ENCODE results near the gene ZNF609.
"Not testable (repeated sequence)": the region's sequence is repeated elsewhere in the genome, so short reads cannot be mapped to it uniquely, and the experiment has no call there.

DNA sequence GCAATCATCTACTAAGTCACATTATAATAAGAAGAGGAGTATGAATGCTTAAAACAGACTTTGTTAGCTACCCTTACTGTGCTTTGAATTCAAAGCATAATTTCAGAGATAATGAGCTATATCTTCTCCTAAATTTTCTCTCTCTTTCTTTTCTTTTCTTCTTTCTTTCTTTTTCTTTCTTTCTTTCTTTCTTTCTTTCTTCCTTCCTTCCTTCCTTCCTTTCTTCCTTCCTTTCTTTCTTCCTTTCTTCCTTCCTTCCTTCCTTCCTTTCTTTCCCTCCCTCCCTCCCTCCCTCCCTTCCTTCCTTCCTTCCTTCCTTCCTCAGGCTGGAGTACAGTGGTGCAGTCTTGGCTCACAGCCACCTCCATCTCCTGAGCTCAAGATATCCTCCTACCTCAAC lies 184.4 kb downstream of the ZNF609 start:
- TF ChIP-seq, protein P1, sequence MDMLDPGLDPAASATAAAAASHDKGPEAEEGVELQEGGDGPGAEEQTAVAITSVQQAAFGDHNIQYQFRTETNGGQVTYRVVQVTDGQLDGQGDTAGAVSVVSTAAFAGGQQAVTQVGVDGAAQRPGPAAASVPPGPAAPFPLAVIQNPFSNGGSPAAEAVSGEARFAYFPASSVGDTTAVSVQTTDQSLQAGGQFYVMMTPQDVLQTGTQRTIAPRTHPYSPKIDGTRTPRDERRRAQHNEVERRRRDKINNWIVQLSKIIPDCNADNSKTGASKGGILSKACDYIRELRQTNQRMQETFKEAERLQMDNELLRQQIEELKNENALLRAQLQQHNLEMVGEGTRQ (IDR thresholded peaks at IDR 0.05) = not testable (repeated sequence)
- TF ChIP-seq, protein P2, sequence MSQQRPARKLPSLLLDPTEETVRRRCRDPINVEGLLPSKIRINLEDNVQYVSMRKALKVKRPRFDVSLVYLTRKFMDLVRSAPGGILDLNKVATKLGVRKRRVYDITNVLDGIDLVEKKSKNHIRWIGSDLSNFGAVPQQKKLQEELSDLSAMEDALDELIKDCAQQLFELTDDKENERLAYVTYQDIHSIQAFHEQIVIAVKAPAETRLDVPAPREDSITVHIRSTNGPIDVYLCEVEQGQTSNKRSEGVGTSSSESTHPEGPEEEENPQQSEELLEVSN (IDR thresholded peaks at IDR 0.05; ENCODE audit: borderline replicate concordance, low read depth) = not testable (repeated sequence)
- TF ChIP-seq, protein P3, sequence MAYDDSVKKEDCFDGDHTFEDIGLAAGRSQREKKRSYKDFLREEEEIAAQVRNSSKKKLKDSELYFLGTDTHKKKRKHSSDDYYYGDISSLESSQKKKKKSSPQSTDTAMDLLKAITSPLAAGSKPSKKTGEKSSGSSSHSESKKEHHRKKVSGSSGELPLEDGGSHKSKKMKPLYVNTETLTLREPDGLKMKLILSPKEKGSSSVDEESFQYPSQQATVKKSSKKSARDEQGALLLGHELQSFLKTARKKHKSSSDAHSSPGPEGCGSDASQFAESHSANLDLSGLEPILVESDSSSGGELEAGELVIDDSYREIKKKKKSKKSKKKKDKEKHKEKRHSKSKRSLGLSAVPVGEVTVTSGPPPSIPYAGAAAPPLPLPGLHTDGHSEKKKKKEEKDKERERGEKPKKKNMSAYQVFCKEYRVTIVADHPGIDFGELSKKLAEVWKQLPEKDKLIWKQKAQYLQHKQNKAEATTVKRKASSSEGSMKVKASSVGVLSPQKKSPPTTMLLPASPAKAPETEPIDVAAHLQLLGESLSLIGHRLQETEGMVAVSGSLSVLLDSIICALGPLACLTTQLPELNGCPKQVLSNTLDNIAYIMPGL (CRISPR knock-in tag; IDR thresholded peaks at IDR 0.05; ENCODE audit: borderline replicate concordance) = not testable (repeated sequence)
- TF ChIP-seq, protein P4, sequence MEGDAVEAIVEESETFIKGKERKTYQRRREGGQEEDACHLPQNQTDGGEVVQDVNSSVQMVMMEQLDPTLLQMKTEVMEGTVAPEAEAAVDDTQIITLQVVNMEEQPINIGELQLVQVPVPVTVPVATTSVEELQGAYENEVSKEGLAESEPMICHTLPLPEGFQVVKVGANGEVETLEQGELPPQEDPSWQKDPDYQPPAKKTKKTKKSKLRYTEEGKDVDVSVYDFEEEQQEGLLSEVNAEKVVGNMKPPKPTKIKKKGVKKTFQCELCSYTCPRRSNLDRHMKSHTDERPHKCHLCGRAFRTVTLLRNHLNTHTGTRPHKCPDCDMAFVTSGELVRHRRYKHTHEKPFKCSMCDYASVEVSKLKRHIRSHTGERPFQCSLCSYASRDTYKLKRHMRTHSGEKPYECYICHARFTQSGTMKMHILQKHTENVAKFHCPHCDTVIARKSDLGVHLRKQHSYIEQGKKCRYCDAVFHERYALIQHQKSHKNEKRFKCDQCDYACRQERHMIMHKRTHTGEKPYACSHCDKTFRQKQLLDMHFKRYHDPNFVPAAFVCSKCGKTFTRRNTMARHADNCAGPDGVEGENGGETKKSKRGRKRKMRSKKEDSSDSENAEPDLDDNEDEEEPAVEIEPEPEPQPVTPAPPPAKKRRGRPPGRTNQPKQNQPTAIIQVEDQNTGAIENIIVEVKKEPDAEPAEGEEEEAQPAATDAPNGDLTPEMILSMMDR (IDR thresholded peaks at IDR 0.05) = not testable (repeated sequence)
- TF ChIP-seq POLR2A (IDR thresholded peaks at IDR 0.05; ENCODE audit: low read length); CHD2 (IDR thresholded peaks at IDR 0.05; ENCODE audit: low read length, partially characterized antibody); HEYL (CRISPR knock-in tag; IDR thresholded peaks at IDR 0.05); MYC (IDR thresholded peaks at IDR 0.05; ENCODE audit: borderline replicate concordance, low read length); NFE2L2 (conservative IDR thresholded peaks at IDR 0.05; ENCODE audit: low read length); KDM1A (IDR thresholded peaks at IDR 0.05; ENCODE audit: low read depth); SREBF2 (IDR thresholded peaks at IDR 0.05); CHD4 (IDR thresholded peaks at IDR 0.05; ENCODE audit: borderline replicate concordance): not testable (repeated sequence)
- TF ChIP-seq, protein P5, sequence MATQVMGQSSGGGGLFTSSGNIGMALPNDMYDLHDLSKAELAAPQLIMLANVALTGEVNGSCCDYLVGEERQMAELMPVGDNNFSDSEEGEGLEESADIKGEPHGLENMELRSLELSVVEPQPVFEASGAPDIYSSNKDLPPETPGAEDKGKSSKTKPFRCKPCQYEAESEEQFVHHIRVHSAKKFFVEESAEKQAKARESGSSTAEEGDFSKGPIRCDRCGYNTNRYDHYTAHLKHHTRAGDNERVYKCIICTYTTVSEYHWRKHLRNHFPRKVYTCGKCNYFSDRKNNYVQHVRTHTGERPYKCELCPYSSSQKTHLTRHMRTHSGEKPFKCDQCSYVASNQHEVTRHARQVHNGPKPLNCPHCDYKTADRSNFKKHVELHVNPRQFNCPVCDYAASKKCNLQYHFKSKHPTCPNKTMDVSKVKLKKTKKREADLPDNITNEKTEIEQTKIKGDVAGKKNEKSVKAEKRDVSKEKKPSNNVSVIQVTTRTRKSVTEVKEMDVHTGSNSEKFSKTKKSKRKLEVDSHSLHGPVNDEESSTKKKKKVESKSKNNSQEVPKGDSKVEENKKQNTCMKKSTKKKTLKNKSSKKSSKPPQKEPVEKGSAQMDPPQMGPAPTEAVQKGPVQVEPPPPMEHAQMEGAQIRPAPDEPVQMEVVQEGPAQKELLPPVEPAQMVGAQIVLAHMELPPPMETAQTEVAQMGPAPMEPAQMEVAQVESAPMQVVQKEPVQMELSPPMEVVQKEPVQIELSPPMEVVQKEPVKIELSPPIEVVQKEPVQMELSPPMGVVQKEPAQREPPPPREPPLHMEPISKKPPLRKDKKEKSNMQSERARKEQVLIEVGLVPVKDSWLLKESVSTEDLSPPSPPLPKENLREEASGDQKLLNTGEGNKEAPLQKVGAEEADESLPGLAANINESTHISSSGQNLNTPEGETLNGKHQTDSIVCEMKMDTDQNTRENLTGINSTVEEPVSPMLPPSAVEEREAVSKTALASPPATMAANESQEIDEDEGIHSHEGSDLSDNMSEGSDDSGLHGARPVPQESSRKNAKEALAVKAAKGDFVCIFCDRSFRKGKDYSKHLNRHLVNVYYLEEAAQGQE (IDR thresholded peaks at IDR 0.05) = not testable (repeated sequence)
- TF ChIP-seq, protein P6, sequence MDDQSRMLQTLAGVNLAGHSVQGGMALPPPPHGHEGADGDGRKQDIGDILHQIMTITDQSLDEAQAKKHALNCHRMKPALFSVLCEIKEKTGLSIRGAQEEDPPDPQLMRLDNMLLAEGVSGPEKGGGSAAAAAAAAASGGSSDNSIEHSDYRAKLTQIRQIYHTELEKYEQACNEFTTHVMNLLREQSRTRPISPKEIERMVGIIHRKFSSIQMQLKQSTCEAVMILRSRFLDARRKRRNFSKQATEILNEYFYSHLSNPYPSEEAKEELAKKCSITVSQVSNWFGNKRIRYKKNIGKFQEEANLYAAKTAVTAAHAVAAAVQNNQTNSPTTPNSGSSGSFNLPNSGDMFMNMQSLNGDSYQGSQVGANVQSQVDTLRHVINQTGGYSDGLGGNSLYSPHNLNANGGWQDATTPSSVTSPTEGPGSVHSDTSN (IDR thresholded peaks at IDR 0.05) = not testable (repeated sequence)

All from A549 (cell line).